HK-2 (cell line): ENCODE results near the gene LRRK2.
"Not testable (repeated sequence)": the region's sequence is repeated elsewhere in the genome, so short reads cannot be mapped to it uniquely, and the experiment has no call there.

Source experiments
- DNase-seq: peaks from one replicate; pipeline ENCODE4 v3.0.0-alpha.2; 2018; ENCODE audit not compliant: unreplicated experiment

LRRK2 gene

DNA sequence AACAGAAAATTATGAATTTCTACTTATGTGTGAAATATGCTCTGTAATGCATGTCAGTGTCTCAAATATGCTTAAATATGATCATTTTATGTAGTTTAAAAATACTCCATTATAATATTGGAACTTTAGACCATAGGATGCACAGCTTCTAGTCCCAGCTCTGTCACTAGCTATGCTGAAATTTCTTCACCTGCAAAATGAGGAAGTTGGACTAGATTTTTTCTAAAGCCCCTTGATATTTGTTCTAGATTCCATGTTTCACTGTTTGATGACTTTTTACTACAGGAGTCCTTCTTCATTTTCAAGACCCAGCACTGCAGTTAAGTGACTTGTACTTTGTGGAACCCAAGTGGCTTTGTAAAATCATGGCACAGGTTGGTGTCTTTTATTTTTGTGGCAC, 90.1 kb downstream of the LRRK2 start:
- no peak for DNase-seq

DNA sequence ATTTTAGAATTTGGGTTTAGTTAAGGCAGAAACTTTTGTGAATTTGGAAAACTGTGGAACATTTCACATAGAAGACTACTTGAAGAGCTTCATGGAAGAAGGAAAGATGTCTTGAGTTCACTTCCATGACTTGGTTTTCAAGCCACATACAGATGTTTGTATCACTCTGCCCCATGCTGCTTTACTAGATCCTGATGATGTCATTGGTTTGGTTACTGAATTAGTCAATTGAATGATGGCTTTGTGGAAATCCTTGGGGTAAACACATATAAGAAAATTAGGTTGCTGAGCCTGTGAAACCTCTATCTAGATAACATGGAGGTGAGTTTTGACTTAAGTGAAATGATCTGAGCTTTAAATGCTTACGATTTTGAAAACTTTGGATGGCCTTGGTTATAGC, 90.6 kb downstream of the LRRK2 start:
- no peak for DNase-seq

DNA sequence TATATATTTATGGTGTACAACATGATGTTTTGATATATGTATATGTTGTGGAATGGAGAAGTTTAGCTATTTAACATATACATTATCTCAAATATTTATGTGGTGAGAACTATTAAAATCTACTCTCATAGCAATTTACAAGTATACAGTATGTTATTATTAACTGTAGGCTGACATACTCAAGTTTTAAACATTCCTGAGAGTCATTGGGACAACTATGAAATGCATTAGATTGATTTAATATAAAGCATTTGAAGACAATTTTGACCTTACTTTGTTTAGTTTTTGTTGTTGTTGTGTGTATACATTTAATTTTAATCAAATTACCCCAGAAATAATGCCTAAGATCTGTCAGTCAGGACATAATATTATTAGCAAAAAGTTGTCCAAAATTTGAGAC, 99.5 kb downstream of the LRRK2 start:
- DNase-seq, result no peak

DNA sequence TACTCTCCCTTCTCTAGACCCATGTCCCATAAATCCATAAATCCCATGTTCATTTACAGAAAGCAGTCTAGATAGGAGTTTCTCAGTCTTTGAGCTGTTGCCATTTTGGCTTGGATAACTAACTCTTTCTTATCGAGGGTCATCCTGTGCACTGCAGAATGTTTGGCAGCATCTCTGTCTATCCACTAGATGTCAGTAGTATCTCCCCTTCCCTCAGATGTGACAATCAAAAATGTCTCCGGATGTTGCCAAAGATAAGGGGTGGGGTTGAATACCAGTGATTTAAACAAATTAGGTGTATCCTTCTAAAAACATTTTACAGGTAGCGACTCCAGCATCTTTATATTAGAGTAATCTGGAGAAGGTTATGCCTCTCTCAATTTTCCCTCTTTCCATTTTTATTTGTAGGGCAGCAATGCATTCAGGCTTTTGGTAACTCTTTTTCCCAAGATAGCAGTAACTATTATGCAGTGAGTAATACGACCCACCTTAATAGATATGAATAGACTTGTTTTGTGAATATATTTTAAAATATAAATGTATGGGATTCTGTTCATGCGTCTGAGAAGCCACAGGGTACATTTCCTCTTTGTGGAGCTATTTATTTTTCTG, 100.7 kb downstream of the LRRK2 start:
- DNase-seq, result peak; percentile 2

DNA sequence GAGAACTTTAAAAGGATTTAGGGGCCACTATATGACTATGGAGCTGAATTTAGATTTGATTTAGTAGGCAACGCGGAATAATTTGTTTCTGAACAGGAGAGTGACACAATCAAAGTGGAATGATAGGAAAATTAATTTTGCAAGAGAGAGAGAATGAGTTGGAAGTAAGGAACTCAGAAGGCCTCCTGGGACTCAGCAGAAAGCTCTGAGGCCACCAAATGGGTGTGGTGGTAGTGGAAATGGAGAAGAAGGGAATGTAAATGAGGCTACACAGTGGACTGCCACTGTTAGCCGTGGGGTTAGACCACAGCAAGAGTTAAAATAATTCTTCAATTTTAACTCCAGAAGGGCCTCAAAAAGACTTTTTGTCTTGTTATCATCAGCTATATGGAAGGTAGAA, 102.7 kb downstream of the LRRK2 start:
- DNase-seq, result no peak

DNA sequence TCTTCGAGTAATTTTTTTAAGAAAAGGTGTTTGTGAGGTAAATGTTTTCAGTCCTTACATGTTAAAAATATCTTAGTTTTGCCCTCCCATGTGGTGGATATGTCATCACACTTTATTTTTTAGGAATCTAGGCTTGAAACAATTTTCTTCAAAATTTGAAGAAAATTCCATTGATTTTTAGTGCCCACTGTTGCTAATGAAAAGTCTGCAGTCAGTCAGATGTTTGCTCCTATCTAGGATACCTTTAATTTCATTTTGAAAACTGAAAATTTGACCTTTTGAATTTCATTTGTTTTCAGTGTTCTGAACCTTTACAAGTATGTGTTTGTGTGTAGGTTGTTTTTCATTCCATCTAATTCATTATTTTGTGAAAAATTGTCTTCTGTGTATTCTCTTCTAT, 105.4 kb downstream of the LRRK2 start:
- DNase-seq, result no peak

DNA sequence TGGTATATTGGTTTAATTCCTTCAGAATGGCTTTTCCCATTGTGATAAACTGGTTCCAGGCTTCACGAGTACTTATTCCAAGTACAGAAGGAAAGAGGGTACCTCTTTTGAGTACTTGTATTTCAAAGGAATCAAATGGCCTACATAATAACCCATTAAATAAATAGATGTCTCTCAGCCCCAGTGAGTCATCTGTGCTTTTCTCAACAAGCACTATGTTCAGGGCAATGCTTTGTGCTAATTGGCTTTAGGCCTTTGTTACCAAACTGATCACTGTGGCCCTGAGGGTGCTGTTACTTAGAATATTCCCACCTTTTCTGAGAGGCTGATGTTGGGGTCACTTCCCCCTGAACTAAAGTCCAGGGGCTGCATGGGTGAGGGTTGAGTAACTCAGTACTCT, 107.1 kb downstream of the LRRK2 start:
- no peak for DNase-seq

DNA sequence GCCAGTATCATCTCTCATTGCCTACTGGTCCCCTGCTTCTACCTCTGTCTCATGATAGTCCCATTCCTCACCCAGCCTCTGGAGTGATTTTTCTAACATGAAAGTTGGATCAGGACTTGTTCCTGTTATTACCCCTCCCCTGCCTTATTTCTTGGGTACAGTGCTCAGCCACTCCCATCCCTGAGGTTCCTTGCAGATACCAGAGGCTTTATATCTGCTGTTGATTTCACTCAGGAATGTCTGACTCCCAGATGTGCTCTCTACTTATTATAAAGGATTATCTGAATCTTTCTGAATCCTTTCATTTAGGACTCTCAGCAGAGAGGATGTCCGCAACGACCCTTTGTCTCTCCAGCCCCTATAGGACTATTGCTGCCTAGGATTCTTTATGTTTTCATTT, 111.2 kb downstream of the LRRK2 start:
- no peak for DNase-seq

DNA sequence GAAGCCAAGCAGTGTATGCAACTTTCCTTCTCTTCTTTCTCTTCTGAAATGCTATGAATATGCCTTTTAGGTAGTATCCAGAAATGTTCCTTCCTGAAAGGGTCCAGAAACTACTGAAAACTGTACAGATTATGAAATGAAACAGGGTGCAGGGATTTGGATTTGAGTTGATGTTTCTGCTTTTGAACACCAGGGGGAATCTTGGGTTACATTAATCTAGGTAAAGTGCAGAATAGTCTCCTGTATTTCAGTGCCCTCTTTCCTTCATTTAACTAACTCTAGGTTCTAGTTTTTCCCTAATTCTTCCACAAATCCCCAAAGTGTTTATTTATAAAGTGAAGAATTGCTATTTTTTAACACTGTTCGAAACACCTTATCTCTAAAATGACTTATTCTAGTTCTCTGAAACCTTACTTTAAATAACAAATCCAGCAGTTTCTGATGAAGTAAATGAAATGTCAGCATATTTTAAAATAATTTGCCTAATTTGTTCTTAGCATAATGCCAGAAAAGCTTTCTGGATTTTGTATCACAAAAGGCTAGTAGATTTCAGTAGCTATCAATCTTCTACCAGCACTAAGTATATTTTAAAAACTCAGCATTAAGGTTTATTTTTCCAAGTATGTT, 111.9 kb downstream of the LRRK2 start:
- DNase-seq, result no peak

DNA sequence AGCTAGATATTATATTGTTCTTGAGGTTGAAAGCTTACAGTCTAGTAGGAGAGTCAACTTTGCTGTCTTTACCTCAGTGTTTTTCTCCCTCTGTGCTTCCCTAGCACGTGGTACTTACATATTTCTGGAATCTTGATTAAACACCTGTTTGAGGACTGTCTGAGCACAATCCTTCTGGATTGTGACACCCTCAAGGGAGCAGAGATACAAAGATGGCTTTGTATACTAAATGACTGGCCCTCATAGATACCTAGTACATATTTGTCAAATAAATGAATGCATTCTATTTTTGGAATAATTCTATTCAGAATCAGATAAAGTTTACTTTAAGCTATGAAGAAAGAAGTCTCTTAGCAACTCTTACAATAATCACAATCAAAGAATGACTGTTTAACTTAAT, 113.3 kb downstream of the LRRK2 start:
- DNase-seq, result no peak

DNA sequence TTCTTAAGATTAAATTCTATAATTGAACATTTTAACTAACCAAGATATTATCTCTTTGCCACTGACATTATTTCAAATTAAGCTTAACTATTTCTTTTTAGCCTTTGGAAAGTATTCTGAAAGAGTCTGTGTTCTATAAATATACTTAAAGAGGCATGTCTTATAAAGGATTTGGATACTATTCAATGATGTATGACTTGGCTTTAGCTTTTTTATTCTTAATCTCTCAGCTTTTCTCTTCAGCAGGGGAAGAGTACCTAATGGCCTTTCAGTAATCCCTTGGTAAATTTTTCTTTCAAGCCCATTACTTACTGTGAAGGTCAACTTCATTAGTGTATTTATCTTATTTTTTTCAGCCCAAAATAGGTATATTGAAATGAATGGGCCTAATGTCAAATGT, 113.8 kb downstream of the LRRK2 start:
- DNase-seq, result no peak

DNA sequence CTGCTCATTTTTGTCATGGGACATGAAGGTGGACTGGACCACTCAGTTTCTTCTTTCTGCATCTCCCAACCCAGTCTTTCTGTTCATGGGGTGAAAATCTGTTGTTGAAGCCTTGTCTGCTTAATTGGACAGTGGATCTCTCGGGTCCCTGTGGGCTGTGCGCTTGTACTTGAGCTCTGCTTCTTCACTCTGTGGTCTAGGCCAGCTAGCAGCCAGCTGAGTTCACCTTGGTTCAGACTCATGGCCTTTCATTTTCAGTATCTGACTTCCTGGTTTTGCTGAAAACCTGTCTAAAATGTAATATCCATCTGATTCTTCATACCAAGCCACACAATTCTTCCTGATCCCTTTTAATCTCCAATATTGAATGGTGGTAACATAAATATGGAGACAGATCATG, 117.2 kb downstream of the LRRK2 start:
- no peak for DNase-seq

DNA sequence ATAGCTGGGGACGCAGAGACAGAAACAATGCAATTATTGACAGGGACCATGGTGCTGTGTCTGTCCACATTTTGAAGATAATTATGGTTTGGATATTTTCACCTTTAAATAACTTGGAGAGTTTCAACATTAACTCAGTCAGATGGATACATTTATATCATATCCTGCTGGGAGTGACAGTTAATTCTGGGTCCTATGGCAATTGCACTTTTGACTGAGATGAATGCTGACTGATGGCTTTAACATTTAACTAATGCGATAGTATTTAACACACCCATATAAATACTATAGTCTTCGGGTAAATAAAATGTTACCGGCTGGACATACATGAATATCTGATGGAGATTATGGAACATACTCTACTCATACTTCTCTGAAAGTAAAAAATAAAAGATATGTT, 118.3 kb downstream of the LRRK2 start:
- no peak for DNase-seq

DNA sequence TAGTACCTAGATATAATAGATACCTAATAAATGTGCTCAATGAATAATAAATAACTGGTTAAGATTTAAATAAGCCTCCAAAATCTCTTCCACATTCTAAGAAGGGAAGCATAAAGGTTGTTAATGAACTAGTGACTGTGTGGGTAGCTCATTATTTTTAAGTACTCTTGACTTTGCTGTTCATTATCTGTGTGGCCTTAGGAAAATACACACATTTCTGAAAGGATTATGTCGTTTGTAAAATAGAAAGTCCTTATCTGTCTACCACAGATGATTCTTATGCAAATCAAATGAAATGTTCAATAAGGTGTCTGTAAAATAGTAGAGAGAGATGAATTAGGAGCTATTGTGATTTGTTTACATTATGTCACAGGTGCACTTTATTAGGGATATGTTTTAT, 119.5 kb downstream of the LRRK2 start:
- DNase-seq, result no peak

DNA sequence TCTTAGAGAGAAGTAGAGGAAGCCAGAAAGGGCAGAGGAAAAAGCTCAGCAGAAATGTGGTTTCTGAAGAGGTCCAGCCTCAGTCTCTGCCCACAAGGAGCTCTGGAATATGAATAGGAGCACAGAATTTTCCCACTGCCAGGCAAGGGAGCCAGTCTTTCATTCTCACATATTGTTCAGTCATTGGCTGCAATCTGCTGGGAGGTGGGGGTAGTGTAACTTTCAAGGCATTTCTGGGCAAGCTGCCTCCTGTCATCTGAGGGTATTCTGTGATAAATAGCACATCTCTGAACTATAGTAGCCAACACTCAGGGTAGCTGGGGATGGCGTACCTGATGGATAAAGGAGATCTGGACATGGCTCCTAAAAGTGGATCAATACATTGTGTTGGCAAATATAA, 127.2 kb downstream of the LRRK2 start:
- no peak for DNase-seq

DNA sequence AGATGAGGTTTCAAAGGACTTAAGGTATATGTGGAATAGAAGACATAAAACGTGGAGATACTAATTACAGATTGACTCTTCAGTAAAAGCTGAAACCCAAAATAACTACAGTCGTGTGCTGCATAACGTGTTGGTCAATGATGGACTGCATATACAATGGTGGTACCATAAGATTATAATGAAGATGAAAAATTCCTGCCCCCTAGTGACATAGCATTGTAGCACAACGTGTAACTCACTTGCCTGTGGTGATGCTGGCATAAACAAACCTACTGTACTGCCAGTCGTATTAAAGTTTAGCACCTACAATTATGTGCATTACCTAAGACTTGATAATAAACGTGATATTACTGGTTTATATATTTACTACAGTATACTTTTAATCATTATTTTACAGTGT, 150.3 kb downstream of the LRRK2 start:
- DNase-seq, result no peak

DNA sequence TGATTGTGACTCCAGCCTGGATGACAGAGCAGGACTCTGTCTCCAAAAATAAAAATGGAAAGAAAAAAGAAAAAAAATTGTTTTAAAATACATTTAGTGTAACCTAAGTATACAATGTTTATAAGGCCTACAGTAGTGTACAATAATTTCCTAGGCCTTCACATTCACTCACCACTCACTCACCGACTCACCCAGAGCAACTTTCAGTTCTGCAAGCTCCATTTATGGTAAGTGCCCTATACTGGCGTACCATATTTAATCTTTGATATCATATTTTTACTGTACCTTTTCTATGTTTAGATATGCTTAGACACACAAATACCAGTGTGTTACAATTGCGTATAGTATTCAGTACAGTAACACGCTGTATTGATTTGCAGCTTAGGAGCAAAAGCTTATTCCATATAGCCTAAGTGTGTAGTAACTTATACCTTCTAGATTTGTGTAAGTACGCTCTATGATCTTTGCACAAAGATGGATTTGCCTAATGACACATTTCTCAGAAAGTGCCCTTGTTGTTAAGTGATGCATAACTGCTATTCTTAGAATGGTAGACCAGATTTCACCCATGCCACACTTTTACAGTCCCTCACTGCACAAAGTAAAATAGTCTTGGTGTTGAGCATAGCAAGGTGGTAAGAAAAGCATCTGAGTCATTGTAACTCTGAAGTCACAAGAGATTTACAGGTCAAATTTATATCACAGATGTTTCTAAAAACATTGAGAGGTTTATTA, 151.9 kb downstream of the LRRK2 start:
- no peak for DNase-seq

DNA sequence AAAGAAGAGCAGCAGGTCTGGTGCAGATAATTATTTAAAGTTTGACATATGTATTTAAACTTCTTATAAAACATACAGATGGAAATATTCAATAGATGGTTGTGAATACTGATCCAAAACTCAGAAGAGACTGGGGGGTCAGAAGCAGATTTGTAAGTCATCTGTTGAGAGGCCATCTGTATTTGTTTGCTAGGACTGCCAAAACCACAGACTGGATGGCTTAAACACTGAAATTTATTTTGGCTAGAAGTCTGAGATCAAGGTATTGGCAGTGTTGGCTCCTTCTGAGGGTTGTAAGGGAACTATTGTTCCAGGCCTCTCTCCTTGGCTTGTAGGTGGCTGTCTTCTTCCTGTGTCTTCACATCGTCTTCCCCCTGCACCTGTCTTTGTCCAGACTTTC, 153.9 kb downstream of the LRRK2 start:
- no peak for DNase-seq

DNA sequence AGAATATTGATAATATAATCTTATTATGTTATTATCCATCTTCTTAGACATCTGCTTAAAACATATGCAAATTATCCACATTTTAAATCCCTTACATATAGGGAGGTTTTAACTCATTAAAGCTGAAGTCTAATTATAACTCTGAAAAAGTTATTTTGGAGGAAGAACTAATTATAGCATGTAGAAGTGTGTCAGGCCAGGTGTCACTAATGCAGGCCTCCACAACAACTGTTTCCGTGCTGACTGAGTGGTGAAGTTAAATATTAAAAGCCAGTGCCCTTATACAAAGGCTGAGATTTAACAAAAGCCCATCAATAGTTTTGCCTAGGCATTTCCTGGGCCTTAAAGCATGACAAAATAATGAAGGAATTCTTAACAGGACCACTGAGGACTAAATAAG, 157.4 kb downstream of the LRRK2 start:
- DNase-seq, result no peak

DNA sequence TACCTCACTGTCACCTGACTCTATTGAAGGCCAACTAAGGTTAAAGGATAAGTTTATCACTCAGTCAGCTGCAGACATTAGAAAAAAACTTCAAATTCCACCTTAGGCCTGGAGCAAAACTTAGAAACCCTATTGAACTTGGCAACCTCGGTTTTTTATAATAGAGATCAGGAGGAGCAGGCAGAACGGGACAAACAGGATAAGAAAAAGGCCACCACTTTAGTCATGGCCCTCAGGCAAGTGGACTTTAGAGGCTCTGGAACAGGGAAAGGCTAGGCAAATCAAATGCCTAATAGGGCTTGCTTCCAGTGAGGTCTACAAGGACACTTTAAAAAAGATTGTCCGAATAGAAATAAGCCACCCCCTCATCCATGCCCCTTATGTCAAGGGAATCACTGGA, 162.5 kb downstream of the LRRK2 start:
- DNase-seq, result not testable (repeated sequence)

DNA sequence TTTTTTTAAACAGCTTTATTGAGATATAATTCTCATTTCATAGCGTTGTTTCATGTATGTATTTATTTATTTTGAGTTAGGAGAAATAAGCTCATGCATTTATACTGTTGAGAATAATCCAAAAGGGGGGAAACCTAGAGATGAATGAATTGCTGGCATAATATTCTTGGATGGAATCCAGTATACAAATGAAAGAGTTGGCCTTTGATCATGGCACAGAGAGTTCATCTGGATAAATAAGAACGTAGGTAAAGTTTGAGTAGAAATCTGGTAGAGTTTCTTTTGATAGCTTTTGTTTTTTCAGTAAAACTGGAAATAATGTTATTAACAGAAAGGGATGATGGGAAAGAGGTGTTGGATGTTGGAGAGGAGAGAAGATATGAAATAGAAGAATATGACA, 166.2 kb downstream of the LRRK2 start:
- DNase-seq, result no peak

DNA sequence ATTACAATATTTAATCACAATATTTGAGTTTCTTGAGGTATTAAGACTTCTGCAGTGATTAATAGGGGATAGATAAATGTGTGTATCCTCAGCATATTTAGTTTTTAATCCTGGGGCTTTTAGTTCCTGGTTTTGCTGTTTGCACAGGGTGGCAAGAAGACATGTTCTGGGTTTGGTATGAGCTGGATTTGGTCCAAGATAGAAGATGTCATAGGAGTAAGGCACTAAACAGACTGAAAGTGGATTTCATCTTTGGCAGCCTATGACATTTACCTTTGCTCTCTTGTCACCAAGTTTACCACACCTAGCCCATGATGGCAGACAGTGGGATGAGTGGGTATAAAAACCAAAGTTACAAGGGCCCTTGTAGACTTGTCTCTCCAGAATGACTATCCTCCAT, 168.2 kb downstream of the LRRK2 start:
- no peak for DNase-seq

DNA sequence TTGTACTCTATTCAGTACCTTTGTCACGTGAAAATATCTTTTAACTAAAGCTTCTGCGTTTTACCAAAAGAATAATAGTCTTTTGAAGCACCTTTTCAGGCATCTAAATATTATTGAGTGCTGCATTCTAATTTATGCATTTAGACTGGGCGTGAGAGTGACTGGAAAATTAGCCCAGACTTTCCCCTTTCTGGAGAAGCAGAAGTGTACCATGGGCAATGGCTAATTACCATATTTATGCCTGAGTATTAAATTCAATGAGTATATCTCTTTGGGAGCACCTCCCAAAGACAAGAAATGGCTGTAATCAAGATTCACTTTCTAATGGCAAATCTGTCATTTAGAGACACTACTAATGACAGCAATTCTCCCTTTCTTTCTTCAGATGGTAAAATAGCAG, 174.9 kb downstream of the LRRK2 start:
- DNase-seq, result no peak

DNA sequence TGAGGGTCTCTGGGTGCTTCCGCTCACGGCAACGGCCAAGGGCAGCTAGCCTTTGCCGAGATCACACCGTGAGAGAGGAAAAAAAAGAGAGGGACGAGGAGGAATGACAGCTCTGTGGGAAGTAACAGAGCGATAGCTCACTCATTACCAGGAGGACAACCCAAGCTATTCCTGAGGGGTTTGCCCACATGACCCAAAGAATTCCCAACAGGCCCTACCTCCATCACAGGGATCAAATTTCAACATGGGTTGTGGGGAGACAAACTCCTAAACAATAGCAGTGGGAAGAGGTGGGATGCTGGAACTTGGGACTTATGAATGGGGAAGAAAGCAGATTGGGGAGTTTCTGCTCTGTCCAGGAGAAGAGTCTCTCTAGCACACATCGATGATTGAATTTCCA, 180.6 kb downstream of the LRRK2 start:
- DNase-seq, result no peak
